Neural cell (in vitro differentiated cells): ENCODE measurements around the gene SYT2. TPM values are rescaled to one million over a fixed set of nuclear protein-coding genes. Genes with fewer than 3 reads are reported as not detected.
"Not testable (repeated sequence)": the region's sequence is repeated elsewhere in the genome, so short reads cannot be mapped to it uniquely, and the experiment has no call there.

Experiments
- H2AFZ ChIP-seq: fragments of 200-600, 300-800 bp; sonication (generic), shearing (Covaris generic); 2 replicates; pipeline ENCODE4 v1.6.0; 2014; ENCODE audit warnings: low read depth, mild to moderate bottlenecking, antibody characterized with exemption, low read length, moderate library complexity
- H3F3A ChIP-seq: fragments of 200-600 bp; shearing (Covaris generic); 2 replicates; pipeline ENCODE4 v1.6.1; 2016; ENCODE audit warnings: mild to moderate bottlenecking, moderate library complexity, mixed read lengths, antibody characterized with exemption, low read length; ENCODE audit not compliant: insufficient read depth, poor library complexity, severe bottlenecking
- H3K27ac ChIP-seq: fragments of 200-600, 300-800 bp; sonication (generic), shearing (Covaris generic); 2 replicates; pipeline ENCODE4 v1.5.1; 2014; ENCODE audit warnings: mild to moderate bottlenecking, low read length, moderate library complexity
- H3K27me3 ChIP-seq: fragments of 300-800, 200-600 bp; sonication (generic), shearing (Covaris generic); 2 replicates; pipeline ENCODE4 v1.6.0; 2014; ENCODE audit warnings: mild to moderate bottlenecking, low read depth, low read length, moderate library complexity; ENCODE audit not compliant: insufficient read depth
- H3K36me3 ChIP-seq: fragments of 300-800, 200-600 bp; sonication (generic), shearing (Covaris generic); 2 replicates; pipeline ENCODE4 v1.5.1; 2014; ENCODE audit warnings: mild to moderate bottlenecking, antibody characterized with exemption, low read length, moderate library complexity; ENCODE audit not compliant: insufficient read depth
- H3K4me2 ChIP-seq: fragments of 300-800, 200-600 bp; sonication (generic), shearing (Covaris generic); 2 replicates; pipeline ENCODE4 v1.6.0; 2014; ENCODE audit warnings: mild to moderate bottlenecking, low read length
- H3K4me3 ChIP-seq: fragments of 300-800, 200-600 bp; sonication (generic), shearing (Covaris generic); 2 replicates; pipeline ENCODE4 v1.5.1; 2014; ENCODE audit warnings: mild to moderate bottlenecking, low read length, moderate library complexity
- H3K79me2 ChIP-seq: fragments of 200-600 bp; shearing (Covaris generic); replicated peaks from 2 replicates; pipeline ENCODE4 v1.6.0; 2014; ENCODE audit warnings: mild to moderate bottlenecking, low read length, moderate library complexity; ENCODE audit not compliant: insufficient read depth
- H3K9ac ChIP-seq: fragments of 300-800, 200-600 bp; sonication (generic), shearing (Covaris generic); 2 replicates; pipeline ENCODE4 v1.6.1; 2016; ENCODE audit warnings: mild to moderate bottlenecking, low read length, mixed read lengths
- H3K9me2 ChIP-seq: fragments of 200-600 bp; shearing (Covaris generic); 2 replicates; pipeline ENCODE4 v1.6.1; 2016; ENCODE audit warnings: mild to moderate bottlenecking, low read length, mixed read lengths; ENCODE audit not compliant: insufficient read depth
- H3K9me3 ChIP-seq: fragments of 200-600, 300-800 bp; sonication (generic), shearing (Covaris generic); 2 replicates; pipeline ENCODE4 v1.6.1; 2016; ENCODE audit warnings: mild to moderate bottlenecking, mixed run types, low read length, moderate library complexity, mixed read lengths
- H4K20me1 ChIP-seq: fragments of 200-600 bp; shearing (Covaris generic); 2 replicates; pipeline ENCODE4 v1.6.1; 2016; ENCODE audit warnings: mild to moderate bottlenecking, mixed run types; ENCODE audit not compliant: insufficient read depth
- CTCF ChIP-seq: fragments of 450-650 bp; IDR thresholded peaks from 2 replicates; pipeline ENCODE4 v1.5.1; 2014; ENCODE audit warnings: antibody characterized with exemption, mild to moderate bottlenecking, moderate library complexity; ENCODE audit not compliant: poor library complexity, severe bottlenecking
- EP300 ChIP-seq: fragments of 450-650 bp; conservative IDR thresholded peaks from 2 replicates; pipeline ENCODE4 v1.6.1; 2014; ENCODE audit warnings: antibody characterized with exemption, mild to moderate bottlenecking, moderate library complexity; ENCODE audit not compliant: poor library complexity, severe bottlenecking
- EZH2 ChIP-seq: fragments of 200-600, 300-800 bp; shearing (Covaris generic), sonication (generic); IDR thresholded peaks from 2 replicates; pipeline ENCODE4 v1.6.1; 2014; ENCODE audit warnings: antibody characterized with exemption, low read length, borderline replicate concordance, mild to moderate bottlenecking; ENCODE audit not compliant: insufficient read depth, poor library complexity, severe bottlenecking
- MXI1 ChIP-seq: fragments of 450-650 bp; conservative IDR thresholded peaks from 2 replicates; pipeline ENCODE4 v1.6.1; 2014; ENCODE audit warnings: antibody characterized with exemption, mild to moderate bottlenecking; ENCODE audit not compliant: poor library complexity, severe bottlenecking
- POLR2AphosphoS5 ChIP-seq: IDR thresholded peaks from 2 replicates; pipeline ENCODE4 v1.6.1; 2012
- RAD21 ChIP-seq: fragments of 450-650 bp; conservative IDR thresholded peaks from 2 replicates; pipeline ENCODE4 v1.6.1; 2014; ENCODE audit warnings: antibody characterized with exemption, mild to moderate bottlenecking, moderate library complexity
- REST ChIP-seq: IDR thresholded peaks from 2 replicates; pipeline ENCODE4 v1.6.1; 2012; ENCODE audit warnings: borderline replicate concordance
- SMC3 ChIP-seq: fragments of 450-650 bp; conservative IDR thresholded peaks from 2 replicates; pipeline ENCODE4 v1.6.1; 2014; ENCODE audit warnings: antibody characterized with exemption, mild to moderate bottlenecking, moderate library complexity; ENCODE audit not compliant: poor library complexity
- TAF1 ChIP-seq: IDR thresholded peaks from 2 replicates; pipeline ENCODE4 v1.6.1; 2012; ENCODE audit warnings: low read depth
- polyA plus RNA-seq: library from polyadenylated mRNA; depleted of rRNA; stranded (reverse); fragments of >200 nt; gene quantifications from 2 replicates; pipeline ENCODE4 v1.2.3, GENCODE V29; 2014

The SYT2 gene
- polyA plus RNA-seq, 1 donor from 2014 or later = 0.04 TPM

- H4K20me1 ChIP-seq = peaks cover 3% of the 10 kb centered on the region
Measured at GRCh38 chr1:202745323-202745888, 35.2 kb upstream of the SYT2 start.

GRCh38 chr1:202744770-202745169, 34.5 kb upstream of the SYT2 start:
- peaks cover 28% of the 10 kb centered on the region for H3K36me3 ChIP-seq
- H3K4me3 ChIP-seq, H3K9ac ChIP-seq, H3K27ac ChIP-seq, H3F3A ChIP-seq, H3K27me3 ChIP-seq, H3K9me2 ChIP-seq, H4K20me1 ChIP-seq, H3K9me3 ChIP-seq, H3K79me2 ChIP-seq, H3K4me2 ChIP-seq, H2AFZ ChIP-seq: not testable (repeated sequence)

More at GRCh38 chr1:202745323-202745888, 35.2 kb upstream of the SYT2 start:
- Histone ChIP-seq H3K9ac (no peak overlapping the region), H3K4me3 (no peak overlapping the region), H3K27ac (no peak overlapping the region), H3K36me3 (peaks cover 28% of the 10 kb centered on the region), H3K4me2 (no peak overlapping the region), H3K9me3 (no peaks in the 10 kb centered on the region), H3K79me2 (peaks cover 6% of the 10 kb centered on the region), H3K9me2 (no peaks in the 10 kb centered on the region), H3K27me3 (no peaks in the 10 kb centered on the region), H3F3A (peaks cover 4% of the 10 kb centered on the region), H2AFZ (no peak overlapping the region)
- TF ChIP-seq CTCF (no peak), POLR2AphosphoS5 (no peak), EP300 (no peak)

- Histone ChIP-seq H3K79me2 (peaks cover 9% of the 10 kb centered on the region), H3K27ac (no peak overlapping the region), H3F3A (no peaks in the 10 kb centered on the region), H2AFZ (no peak overlapping the region), H3K9me2 (no peaks in the 10 kb centered on the region), H3K9ac (no peak overlapping the region), H3K4me2 (no peak overlapping the region), H3K4me3 (no peak overlapping the region), H3K36me3 (peaks cover 32% of the 10 kb centered on the region), H3K9me3 (no peaks in the 10 kb centered on the region), H4K20me1 (peaks cover 12% of the 10 kb centered on the region), H3K27me3 (no peaks in the 10 kb centered on the region)
- TF ChIP-seq RAD21 = no peak
- TF ChIP-seq CTCF = no peak
- TF ChIP-seq REST = no peak
- no peak for TF ChIP-seq MXI1
- TF ChIP-seq POLR2AphosphoS5 = no peak
- no peak for TF ChIP-seq EZH2
- no peak for TF ChIP-seq EP300
- no peak for TF ChIP-seq SMC3
- TF ChIP-seq TAF1 = no peak
Measured at GRCh38 chr1:202742496-202742895, 32.2 kb upstream of the SYT2 start.
